Suprapubic skin (tissue), 4 donors: Measurements from ENCODE around the gene MAN2B2. TPM values are rescaled to one million over a fixed set of nuclear protein-coding genes. Genes with fewer than 3 reads are reported as not detected.

ENCODE experiments used
- DNase-seq, 2 donors: peaks; one replicate each; pipeline ENCODE4 v3.0.0-alpha.2; 2019; ENCODE audit warnings: low spot score in 2 of 2
- H3K27ac ChIP-seq: fragments of 200-600 bp; sonication (generic); one replicate; pipeline ENCODE4 v1.5.1; 2019
- H3K27me3 ChIP-seq: fragments of 200-600 bp; sonication (generic); one replicate; pipeline ENCODE4 v1.5.1; 2019
- H3K36me3 ChIP-seq: fragments of 200-600 bp; sonication (generic); one replicate; pipeline ENCODE4 v1.5.1; 2019
- H3K4me1 ChIP-seq: fragments of 200-600 bp; sonication (generic); one replicate; pipeline ENCODE4 v1.5.1; 2019
- H3K4me3 ChIP-seq: fragments of 200-600 bp; sonication (generic); one replicate; pipeline ENCODE4 v1.5.1; 2019; ENCODE audit warnings: mild to moderate bottlenecking
- H3K9me3 ChIP-seq: fragments of 200-600 bp; sonication (generic); one replicate; pipeline ENCODE4 v1.5.1; 2019
- EP300 ChIP-seq: sonication (generic); formaldehyde crosslinking; IDR thresholded peaks from one replicate; pipeline ENCODE4 v1.6.1; 2017; ENCODE audit warnings: antibody characterized with exemption
- POLR2A ChIP-seq, 2 donors: fragments of 450-650 bp; IDR thresholded peaks; one replicate each; pipeline ENCODE4 v1.6.1; 2017; ENCODE audit warnings: antibody characterized with exemption in 2 of 2, mild to moderate bottlenecking in 2 of 2, moderate library complexity in 2 of 2
- POLR2AphosphoS5 ChIP-seq, 3 donors: sonication (generic); formaldehyde crosslinking; IDR thresholded peaks; one replicate each; pipeline ENCODE4 v1.6.1; 2017; ENCODE audit warnings: antibody characterized with exemption in 3 of 3
- WGBS: methylation state at CpG from one replicate; pipeline ENCODE4 v1.1.5; 2018; 5-methylcytosine and 5-hydroxymethylcytosine counted together
- total RNA-seq, 4 donors: library from RNA; depleted of rRNA; stranded (reverse); fragments of >200 nt; gene quantifications; one replicate each; pipeline ENCODE4 v1.1.0, GENCODE V29; 2016
- TF ChIP-seq, protein P1 (sequence below), 2 donors: fragments of 200-600 bp in 1 of 2; fragments of 450-650 bp in 1 of 2; sonication (generic) in 1 of 2; IDR thresholded peaks; one replicate each; pipeline ENCODE4 v1.5.1; 2016 to 2019; ENCODE audit warnings: antibody characterized with exemption in 2 of 2, mild to moderate bottlenecking in 1 of 2, moderate library complexity in 1 of 2

The MAN2B2 gene
- total RNA-seq, 4 donors from 2014 or later = 19.6 to 27.9 (median 25.2) TPM

DNA sequence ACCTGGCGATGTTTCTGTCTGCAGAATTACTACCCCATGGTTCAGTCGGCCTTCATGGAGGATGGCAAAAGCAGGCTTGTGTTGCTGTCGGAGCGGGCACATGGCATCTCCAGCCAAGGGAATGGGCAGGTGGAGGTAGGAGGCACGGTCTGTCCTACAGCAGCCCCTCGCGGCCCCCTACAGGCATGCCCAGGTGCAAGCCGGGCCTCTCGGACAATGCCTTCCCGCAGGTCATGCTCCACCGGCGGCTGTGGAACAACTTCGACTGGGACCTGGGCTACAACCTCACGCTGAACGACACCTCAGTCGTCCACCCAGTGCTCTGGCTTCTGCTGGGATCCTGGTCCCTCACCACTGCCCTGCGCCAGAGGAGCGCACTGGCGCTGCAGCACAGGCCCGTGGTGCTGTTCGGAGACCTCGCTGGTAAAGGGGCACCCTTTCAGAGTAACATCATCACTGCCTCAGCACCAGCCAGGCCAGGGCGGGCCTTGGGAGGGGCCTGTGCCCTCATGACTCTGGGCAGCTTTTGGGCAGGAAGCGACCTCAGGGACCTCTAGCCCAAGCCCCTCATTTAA lies 36.0 kb downstream of the MAN2B2 start:
- Histone ChIP-seq H3K4me1 (no peaks in the 10 kb centered on the region), H3K4me3 (no peak overlapping the region), H3K27me3 (no peaks in the 10 kb centered on the region), H3K27ac (no peak overlapping the region), H3K9me3 (no peaks in the 10 kb centered on the region), H3K36me3 (peaks cover 91% of the 10 kb centered on the region)
- TF ChIP-seq POLR2A (IDR thresholded peaks at IDR 0.05) = no peak
- no peak for TF ChIP-seq POLR2AphosphoS5 (IDR thresholded peaks at IDR 0.05)
- TF ChIP-seq EP300 = no peak
- TF ChIP-seq, protein P1, sequence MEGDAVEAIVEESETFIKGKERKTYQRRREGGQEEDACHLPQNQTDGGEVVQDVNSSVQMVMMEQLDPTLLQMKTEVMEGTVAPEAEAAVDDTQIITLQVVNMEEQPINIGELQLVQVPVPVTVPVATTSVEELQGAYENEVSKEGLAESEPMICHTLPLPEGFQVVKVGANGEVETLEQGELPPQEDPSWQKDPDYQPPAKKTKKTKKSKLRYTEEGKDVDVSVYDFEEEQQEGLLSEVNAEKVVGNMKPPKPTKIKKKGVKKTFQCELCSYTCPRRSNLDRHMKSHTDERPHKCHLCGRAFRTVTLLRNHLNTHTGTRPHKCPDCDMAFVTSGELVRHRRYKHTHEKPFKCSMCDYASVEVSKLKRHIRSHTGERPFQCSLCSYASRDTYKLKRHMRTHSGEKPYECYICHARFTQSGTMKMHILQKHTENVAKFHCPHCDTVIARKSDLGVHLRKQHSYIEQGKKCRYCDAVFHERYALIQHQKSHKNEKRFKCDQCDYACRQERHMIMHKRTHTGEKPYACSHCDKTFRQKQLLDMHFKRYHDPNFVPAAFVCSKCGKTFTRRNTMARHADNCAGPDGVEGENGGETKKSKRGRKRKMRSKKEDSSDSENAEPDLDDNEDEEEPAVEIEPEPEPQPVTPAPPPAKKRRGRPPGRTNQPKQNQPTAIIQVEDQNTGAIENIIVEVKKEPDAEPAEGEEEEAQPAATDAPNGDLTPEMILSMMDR (IDR thresholded peaks at IDR 0.05) = no peak
- DNase-seq = no peak
- 99% methylated on average over 6 of the region's 24 CpGs for WGBS

DNA sequence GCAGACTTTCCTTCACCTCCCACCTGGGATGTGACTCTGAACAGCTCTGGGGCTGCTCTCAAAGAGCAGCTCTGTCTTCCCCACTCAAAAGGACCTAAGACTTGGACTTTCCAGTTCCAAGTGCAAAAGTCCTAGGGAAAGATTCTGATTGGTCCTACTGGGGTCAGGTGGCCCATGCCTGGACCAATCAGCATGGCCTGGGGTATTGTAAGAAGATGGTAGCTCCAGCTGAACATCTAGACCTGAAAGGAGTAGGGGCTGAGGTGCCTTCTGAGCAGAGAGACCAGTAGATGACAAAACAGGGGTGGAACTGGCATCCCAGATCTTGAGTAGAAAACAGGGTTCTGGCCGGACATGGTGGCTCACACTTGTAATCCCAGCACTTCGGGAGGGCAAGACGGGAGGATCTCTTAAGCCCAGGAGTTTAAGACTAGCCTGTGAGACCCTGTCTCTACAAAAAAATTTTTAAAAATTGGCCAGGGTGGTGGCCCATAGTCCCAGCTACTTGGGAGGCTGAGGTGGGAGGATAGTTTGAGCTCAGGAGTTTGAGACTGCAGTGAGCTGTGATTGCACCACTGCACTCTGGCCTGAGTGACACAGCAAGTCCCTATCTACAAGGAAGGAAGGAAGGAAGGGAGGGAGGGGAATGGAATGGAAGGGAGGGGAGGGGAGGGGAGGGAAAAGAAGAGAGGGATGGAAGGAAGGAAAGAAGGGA lies 38.1 kb downstream of the MAN2B2 start:
- Histone ChIP-seq H3K4me1 (no peaks in the 10 kb centered on the region), H3K27me3 (no peaks in the 10 kb centered on the region), H3K9me3 (no peaks in the 10 kb centered on the region), H3K27ac (no peak overlapping the region), H3K36me3 (peaks cover 92% of the 10 kb centered on the region), H3K4me3 (no peak overlapping the region)
- TF ChIP-seq POLR2AphosphoS5 (IDR thresholded peaks at IDR 0.05) (no peak), POLR2A (IDR thresholded peaks at IDR 0.05) (no peak), EP300 (no peak)
- TF ChIP-seq, protein P1 (IDR thresholded peaks at IDR 0.05) = no peak
- WGBS = 94% methylated on average over 3 of the region's 3 CpGs
- no peak for DNase-seq

DNA sequence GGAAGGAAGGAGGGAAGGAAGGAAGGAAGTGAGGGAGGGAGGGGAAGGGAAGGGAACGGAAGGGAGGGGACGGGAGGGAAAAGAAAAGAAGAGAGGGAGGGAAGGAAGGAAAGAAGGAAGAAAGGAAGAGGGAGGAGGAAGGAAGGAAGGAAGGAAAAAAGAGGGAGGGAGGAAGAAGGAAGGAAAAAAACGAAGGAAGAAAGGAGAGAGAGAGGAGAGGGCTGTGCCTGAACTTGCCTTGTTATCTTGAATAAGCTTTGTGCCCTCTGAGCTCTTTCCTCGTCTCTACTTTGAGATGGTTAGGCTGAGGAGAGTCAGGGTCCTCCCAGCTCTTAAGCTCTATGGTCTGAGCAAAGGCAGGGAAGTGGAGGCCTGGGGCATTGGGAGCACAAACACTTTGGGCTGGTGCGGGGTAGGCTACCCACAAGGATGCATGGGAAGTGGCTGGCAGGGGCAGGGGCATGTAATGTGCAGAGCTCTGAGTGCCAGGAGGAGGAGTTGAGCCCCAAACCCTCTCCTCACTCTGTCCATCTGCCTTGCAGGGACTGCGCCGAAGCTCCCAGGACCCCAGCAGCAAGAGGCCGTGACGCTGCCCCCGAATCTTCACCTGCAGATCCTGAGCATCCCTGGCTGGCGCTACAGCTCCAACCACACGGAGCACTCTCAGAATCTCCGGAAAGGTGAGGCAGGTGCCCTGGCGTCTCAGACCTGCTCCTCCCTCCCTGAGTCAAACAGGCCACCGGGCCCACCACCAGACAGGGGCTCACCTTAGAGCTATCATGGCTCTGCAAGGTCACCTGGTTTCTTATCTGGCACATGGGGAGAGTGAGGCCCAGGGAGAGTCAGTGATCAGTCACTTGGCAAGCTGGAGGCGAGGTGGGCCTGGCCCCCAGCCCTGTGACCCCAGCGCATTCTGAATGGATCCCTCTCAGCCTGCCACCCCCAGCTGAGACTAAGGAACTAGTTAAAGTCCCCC lies 39.0 kb downstream of the MAN2B2 start:
- WGBS = 78% methylated on average over 7 of the region's 17 CpGs
- no peak overlapping the region for H3K4me3 ChIP-seq
- no peak overlapping the region for H3K27ac ChIP-seq
- TF ChIP-seq EP300 (no peak), POLR2A (IDR thresholded peaks at IDR 0.05) (no peak), POLR2AphosphoS5 (IDR thresholded peaks at IDR 0.05) (no peak)
- TF ChIP-seq, protein P1 (IDR thresholded peaks at IDR 0.05) = no peak
- H3K27me3 ChIP-seq = no peaks in the 10 kb centered on the region
- no peaks in the 10 kb centered on the region for H3K9me3 ChIP-seq
- H3K36me3 ChIP-seq = peaks cover 92% of the 10 kb centered on the region
- no peak for DNase-seq
- no peaks in the 10 kb centered on the region for H3K4me1 ChIP-seq

DNA sequence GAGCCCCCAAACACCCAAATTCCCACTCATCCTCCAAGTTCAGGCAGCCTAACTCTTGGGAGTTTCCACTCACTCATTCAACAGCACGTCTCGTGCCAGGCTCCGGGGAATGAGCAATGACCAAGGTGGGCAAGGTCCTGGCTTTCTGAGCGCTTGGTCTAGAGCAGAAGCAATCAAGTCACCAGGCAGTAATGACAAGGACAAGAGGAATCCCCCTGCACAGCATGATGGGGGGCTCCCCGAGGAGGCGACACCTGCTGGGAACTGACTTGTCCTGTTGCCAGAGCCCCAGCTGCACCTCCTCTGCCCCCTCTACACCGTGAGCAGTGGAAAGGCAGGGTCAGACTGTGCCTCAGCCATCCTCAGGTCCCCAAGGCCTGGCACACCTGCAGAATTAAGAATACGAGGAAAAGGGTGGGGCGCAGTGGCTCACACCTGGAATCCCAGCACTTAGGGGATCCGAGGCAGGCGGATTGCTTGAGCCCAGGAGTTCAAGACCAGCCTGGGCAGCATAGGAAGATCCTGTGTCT lies 39.8 kb downstream of the MAN2B2 start:
- no peak overlapping the region for H3K27ac ChIP-seq
- H3K4me1 ChIP-seq = no peaks in the 10 kb centered on the region
- peaks cover 92% of the 10 kb centered on the region for H3K36me3 ChIP-seq
- TF ChIP-seq POLR2A (IDR thresholded peaks at IDR 0.05) (no peak), EP300 (no peak), POLR2AphosphoS5 (IDR thresholded peaks at IDR 0.05) (no peak)
- TF ChIP-seq, protein P1 (IDR thresholded peaks at IDR 0.05) = no peak
- no peaks in the 10 kb centered on the region for H3K9me3 ChIP-seq
- DNase-seq = no peak
- H3K4me3 ChIP-seq = no peak overlapping the region
- 83% methylated on average over 7 of the region's 11 CpGs for WGBS
- no peaks in the 10 kb centered on the region for H3K27me3 ChIP-seq
